ENCODE results near the gene FAM114A2. TPM values are rescaled to one million over a fixed set of nuclear protein-coding genes. Genes with fewer than 3 reads are reported as not detected.
"Not testable (repeated sequence)": the region's sequence is repeated elsewhere in the genome, so short reads cannot be mapped to it uniquely, and the experiment has no call there.

The FAM114A2 gene
- total RNA-seq, 1 experiment from 2014 or later: 12.8 TPM

DNA sequence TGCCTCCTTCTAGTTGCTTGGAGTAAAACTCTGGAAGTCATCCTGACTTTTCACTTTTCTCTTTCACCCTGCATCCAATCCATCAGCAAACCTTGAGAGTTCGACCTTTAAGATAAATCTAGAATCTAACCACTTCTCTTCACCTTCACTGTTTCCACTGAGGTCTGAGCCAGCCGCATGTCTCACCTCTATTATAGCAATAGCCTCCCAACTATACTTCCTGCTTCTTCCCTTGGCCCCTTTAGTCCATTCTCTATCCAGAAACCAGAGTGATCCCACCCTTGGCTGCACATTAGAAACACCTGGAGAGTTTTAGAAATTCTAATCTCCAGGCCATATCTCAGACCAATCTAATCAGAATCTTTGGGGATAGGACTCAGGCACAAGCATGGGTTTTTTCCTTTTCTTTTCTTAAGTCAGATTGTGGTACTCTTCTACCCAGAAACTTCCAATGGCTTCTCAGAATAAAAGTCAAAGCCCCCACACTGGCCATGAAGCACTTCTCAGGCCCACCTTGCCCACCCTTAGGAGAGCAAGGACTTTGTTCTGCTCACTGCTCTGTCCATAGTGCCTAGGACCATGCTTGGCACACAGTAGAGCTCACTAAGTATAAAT is 33.2 kb upstream of the FAM114A2 start:
- Histone ChIP-seq H3K23ac (ENCODE audit: insufficient read length, low read depth, low read length) (no peak overlapping the region), H3K14ac (ENCODE audit: insufficient read depth, low read length) (no peak overlapping the region), H3K4me1 (ENCODE audit: insufficient read depth, low read length) (no peaks in the 10 kb centered on the region), H4K20me1 (ENCODE audit: control insufficient read depth, insufficient read depth, insufficient read length) (no peaks in the 10 kb centered on the region), H3K4me2 (ENCODE audit: insufficient read depth, insufficient read length, low read length) (no peak overlapping the region), H3K9ac (ENCODE audit: extremely low read depth, insufficient read length, low read length) (no peak overlapping the region), H3K56ac (ENCODE audit: insufficient read length, low read depth, low read length) (no peak overlapping the region), H2AK5ac (ENCODE audit: insufficient read length, low read length) (no peak overlapping the region), H4K91ac (ENCODE audit: insufficient read length, low read depth, low read length) (no peak overlapping the region), H3K27ac (ENCODE audit: insufficient read length, low read depth, low read length) (no peak overlapping the region), H3K18ac (ENCODE audit: insufficient read length, low read depth, low read length) (no peak overlapping the region), H2AFZ (ENCODE audit: low read length) (no peak overlapping the region), H3T11ph (ENCODE audit: low read length) (no peak overlapping the region), H2BK20ac (ENCODE audit: low read depth, low read length, poor library complexity, severe bottlenecking) (no peak overlapping the region), H3K79me1 (ENCODE audit: insufficient read depth, low read depth, low read length, poor library complexity, severe bottlenecking) (no peaks in the 10 kb centered on the region), H4K8ac (replicated peaks; ENCODE audit: insufficient read length, low read depth, low read length) (no peak overlapping the region), H2BK12ac (ENCODE audit: insufficient read length, low read depth, low read length) (no peak overlapping the region), H3K9me3 (ENCODE audit: control insufficient read depth, low read depth, low read length) (no peaks in the 10 kb centered on the region), H3K27me3 (ENCODE audit: insufficient read depth, low read length) (no peaks in the 10 kb centered on the region), H3K4ac (ENCODE audit: low read depth, low read length) (no peak overlapping the region), H3K23me2 (ENCODE audit: insufficient read length, low read depth, low read length, poor library complexity, severe bottlenecking) (no peaks in the 10 kb centered on the region), H4K5ac (ENCODE audit: insufficient read length, low read depth, low read length) (no peak overlapping the region), H3K79me2 (ENCODE audit: insufficient read depth, low read length) (no peaks in the 10 kb centered on the region), H2BK120ac (ENCODE audit: low read depth, low read length, poor library complexity, severe bottlenecking) (no peak overlapping the region), H2BK15ac (ENCODE audit: low read depth, low read length) (no peak overlapping the region), H2BK5ac (ENCODE audit: insufficient read length, low read length) (no peak overlapping the region)
- peaks cover 13% of the 10 kb centered on the region in 2 experiments for H3K4me1 Mint-ChIP-seq
- peak overlapping the region in 1 of 3 experiments; percentile 71; a peak in 1 of 7 replicates for H3K27ac Mint-ChIP-seq
- DNase-seq: no peak
- TF ChIP-seq, protein P1, sequence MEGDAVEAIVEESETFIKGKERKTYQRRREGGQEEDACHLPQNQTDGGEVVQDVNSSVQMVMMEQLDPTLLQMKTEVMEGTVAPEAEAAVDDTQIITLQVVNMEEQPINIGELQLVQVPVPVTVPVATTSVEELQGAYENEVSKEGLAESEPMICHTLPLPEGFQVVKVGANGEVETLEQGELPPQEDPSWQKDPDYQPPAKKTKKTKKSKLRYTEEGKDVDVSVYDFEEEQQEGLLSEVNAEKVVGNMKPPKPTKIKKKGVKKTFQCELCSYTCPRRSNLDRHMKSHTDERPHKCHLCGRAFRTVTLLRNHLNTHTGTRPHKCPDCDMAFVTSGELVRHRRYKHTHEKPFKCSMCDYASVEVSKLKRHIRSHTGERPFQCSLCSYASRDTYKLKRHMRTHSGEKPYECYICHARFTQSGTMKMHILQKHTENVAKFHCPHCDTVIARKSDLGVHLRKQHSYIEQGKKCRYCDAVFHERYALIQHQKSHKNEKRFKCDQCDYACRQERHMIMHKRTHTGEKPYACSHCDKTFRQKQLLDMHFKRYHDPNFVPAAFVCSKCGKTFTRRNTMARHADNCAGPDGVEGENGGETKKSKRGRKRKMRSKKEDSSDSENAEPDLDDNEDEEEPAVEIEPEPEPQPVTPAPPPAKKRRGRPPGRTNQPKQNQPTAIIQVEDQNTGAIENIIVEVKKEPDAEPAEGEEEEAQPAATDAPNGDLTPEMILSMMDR (conservative IDR thresholded peaks at IDR 0.05): no peak
- H3K27me3 Mint-ChIP-seq (ENCODE audit: low read depth): peaks cover 8% of the 10 kb centered on the region
- peaks cover 2% of the 10 kb centered on the region in 2 experiments; a peak in 2 of 5 replicates for H3K9me3 Mint-ChIP-seq
- WGBS (ENCODE audit: extremely low coverage, insufficient read length, low lambda C conversion rate): no CpG with 5 or more reads among the region's 2 CpGs
- H3K4me3 Mint-ChIP-seq: no peak overlapping the region
- H3K36me3 Mint-ChIP-seq (ENCODE audit: insufficient read depth in 1 of 3, low read depth in 3 of 3): no peaks in the 10 kb centered on the region; a peak in 1 of 7 replicates

DNA sequence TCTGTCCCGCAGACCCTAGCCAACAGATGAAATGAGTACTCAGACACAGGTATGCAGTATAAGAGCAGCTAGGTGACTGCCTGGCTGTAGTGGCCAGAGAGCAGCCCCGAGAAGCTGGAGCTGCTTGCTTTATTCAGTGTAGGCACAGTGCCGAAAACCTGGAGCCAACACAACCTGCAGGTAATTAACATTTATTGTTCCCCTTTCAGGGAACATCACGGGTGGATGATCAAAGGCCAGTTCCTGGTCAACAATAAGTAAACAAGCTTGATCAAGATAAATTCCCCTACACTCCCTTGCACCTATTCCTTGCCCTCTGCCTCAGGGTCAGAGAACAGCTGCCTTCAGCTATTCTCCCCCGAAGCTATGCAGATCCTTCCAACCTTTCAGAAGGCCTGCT is 31.1 kb upstream of the FAM114A2 start:
- not testable (repeated sequence) for H3K9me3 Mint-ChIP-seq; H3K79me2 ChIP-seq (ENCODE audit: insufficient read depth, low read length); H3K56ac ChIP-seq (ENCODE audit: insufficient read length, low read depth, low read length); H3K4me3 Mint-ChIP-seq; H3K79me1 ChIP-seq (ENCODE audit: insufficient read depth, low read depth, low read length, poor library complexity, severe bottlenecking); H2AFZ ChIP-seq (ENCODE audit: low read length); H3K9ac ChIP-seq (ENCODE audit: extremely low read depth, insufficient read length, low read length); H3K4ac ChIP-seq (ENCODE audit: low read depth, low read length); H3K4me1 ChIP-seq (ENCODE audit: insufficient read depth, low read length); H3K23ac ChIP-seq (ENCODE audit: insufficient read length, low read depth, low read length); H3K9me3 ChIP-seq (ENCODE audit: control insufficient read depth, low read depth, low read length); H3K27ac ChIP-seq (ENCODE audit: insufficient read length, low read depth, low read length); H3K27ac Mint-ChIP-seq; H2BK12ac ChIP-seq (ENCODE audit: insufficient read length, low read depth, low read length); H2AK5ac ChIP-seq (ENCODE audit: insufficient read length, low read length); H3K23me2 ChIP-seq (ENCODE audit: insufficient read length, low read depth, low read length, poor library complexity, severe bottlenecking); H3K4me2 ChIP-seq (ENCODE audit: insufficient read depth, insufficient read length, low read length); H3K27me3 Mint-ChIP-seq (ENCODE audit: low read depth); H2BK20ac ChIP-seq (ENCODE audit: low read depth, low read length, poor library complexity, severe bottlenecking); H3K14ac ChIP-seq (ENCODE audit: insufficient read depth, low read length); H3K36me3 Mint-ChIP-seq (ENCODE audit: insufficient read depth in 1 of 3, low read depth in 3 of 3); DNase-seq; H4K5ac ChIP-seq (ENCODE audit: insufficient read length, low read depth, low read length); H3K18ac ChIP-seq (ENCODE audit: insufficient read length, low read depth, low read length); H4K91ac ChIP-seq (ENCODE audit: insufficient read length, low read depth, low read length); H2BK5ac ChIP-seq (ENCODE audit: insufficient read length, low read length); H3T11ph ChIP-seq (ENCODE audit: low read length); H3K27me3 ChIP-seq (ENCODE audit: insufficient read depth, low read length); H4K8ac ChIP-seq (replicated peaks; ENCODE audit: insufficient read length, low read depth, low read length); H2BK120ac ChIP-seq (ENCODE audit: low read depth, low read length, poor library complexity, severe bottlenecking); H4K20me1 ChIP-seq (ENCODE audit: control insufficient read depth, insufficient read depth, insufficient read length); H2BK15ac ChIP-seq (ENCODE audit: low read depth, low read length)
- H3K4me1 Mint-ChIP-seq: peaks cover 13% of the 10 kb centered on the region in 2 experiments
- no CpG with 5 or more reads among the region's 5 CpGs for WGBS (ENCODE audit: extremely low coverage, insufficient read length, low lambda C conversion rate)

Measured in H9 (cell line).